Stimulated activated CD4-positive, alpha-beta T cell treated with anti-CD3 and anti-CD28 coated beads, TNF-alpha, amount 100 ng/mL, for 24 hours (primary cell): ENCODE measurements around the gene MYCN.
"Not testable (repeated sequence)": the region's sequence is repeated elsewhere in the genome, so short reads cannot be mapped to it uniquely, and the experiment has no call there.

ENCODE experiments used
- DNase-seq, 3 experiments: peaks; one replicate each; pipeline ENCODE4 v3.0.0-alpha.2; 2020; ENCODE audit warnings: low read depth in 3 of 3

Gene MYCN

DNA sequence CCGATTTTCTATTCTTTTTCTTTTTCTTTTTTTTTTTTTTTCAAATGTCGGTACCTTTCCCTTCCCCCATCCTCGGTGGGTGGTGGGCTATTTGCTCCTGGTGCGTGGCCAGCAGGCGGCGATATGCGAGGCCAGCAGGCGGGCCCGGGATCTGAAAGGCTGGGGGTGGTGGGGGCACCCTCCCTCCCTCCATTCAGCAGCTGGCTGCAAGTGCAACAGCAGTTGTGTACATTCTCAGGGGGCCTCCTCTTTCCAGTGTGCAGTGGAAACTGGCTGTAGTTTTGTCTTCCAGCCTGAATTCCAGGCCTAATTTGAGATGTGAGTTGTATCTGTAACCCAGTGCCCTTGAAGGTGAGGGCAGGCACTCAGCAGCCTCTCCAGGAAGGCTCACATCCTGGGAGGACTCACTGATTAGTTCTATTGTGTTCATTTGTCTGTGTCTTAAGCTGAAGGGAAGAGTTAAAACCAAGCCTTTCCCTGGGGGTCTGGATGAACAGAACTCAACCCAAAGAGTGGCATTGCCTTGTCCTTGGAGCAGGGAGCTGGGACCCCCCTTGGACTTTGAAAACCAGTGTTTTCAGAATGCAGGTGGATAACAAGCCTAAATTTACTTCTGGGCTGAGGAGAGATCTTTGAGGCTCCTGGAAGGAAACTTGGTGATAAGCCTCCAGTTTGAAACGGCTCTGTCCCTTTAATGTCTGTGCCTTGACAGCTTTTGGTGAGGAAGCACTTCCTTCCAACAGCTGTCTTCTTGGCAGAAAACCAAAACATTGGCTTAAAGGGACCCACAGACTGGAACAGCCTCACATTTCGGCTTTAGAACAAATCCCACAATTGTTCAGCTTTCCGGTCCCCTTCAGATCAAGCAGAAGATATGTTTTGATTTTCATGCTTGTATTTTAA, 3.3 kb downstream of the MYCN start:
- DNase-seq, result peak in 1 of 3 experiments; percentile 16

DNA sequence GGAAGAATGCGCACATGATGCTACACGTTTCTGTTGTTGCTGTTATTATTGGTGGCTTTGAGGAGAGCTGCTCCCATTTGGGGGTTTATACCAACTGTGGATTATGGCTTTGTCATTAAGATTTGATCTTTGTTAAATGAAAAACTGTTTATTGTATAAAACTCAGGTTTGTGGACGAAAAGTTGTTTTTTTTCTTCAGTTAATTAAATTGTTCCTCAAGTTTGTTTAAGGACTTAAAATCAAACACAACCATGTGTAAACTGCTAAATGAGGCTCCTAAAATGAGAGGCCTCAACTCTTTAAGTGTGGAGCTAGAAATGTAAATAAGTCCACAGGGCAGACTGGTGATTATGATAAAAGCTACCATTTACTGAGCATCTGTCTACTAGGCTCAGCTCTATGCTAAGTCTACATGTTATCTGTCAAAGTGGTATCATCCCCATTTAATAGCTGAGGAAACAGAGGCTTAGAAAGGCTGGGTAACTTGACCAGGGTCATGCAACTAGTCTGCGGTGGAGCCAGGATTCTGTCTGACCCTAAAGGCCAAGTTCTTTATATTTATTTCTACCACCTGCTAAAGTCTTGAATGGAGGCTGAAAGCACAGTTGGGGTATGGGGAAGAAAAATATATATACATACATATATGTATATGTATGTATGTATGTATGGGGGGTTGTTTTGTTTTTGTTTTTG, 4.1 kb downstream of the MYCN start:
- no peak for DNase-seq

DNA sequence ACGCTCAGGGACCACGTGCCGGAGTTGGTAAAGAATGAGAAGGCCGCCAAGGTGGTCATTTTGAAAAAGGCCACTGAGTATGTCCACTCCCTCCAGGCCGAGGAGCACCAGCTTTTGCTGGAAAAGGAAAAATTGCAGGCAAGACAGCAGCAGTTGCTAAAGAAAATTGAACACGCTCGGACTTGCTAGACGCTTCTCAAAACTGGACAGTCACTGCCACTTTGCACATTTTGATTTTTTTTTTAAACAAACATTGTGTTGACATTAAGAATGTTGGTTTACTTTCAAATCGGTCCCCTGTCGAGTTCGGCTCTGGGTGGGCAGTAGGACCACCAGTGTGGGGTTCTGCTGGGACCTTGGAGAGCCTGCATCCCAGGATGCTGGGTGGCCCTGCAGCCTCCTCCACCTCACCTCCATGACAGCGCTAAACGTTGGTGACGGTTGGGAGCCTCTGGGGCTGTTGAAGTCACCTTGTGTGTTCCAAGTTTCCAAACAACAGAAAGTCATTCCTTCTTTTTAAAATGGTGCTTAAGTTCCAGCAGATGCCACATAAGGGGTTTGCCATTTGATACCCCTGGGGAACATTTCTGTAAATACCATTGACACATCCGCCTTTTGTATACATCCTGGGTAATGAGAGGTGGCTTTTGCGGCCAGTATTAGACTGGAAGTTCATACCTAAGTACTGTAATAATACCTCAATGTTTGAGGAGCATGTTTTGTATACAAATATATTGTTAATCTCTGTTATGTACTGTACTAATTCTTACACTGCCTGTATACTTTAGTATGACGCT, 5.8 kb downstream of the MYCN start:
- DNase-seq, result no peak

DNA sequence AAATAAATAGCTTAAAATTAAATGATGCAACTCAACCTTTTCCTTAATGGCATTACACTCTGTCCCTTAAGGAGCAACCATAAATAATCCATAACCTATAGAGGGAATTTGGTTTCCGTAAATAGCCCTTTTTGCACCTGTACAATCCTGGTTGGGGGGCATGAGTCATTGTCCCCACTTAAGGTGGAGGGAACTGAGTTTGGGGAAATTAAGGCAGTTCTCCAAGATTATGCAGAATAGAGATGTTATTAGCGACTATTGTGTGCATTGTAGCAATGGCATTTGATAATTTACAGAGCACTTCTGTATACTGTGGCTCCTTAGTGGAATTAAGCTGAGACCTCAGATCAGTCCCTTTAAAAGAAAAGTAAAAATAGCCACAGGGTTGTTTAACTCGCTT, 6.6 kb downstream of the MYCN start:
- DNase-seq, result no peak

DNA sequence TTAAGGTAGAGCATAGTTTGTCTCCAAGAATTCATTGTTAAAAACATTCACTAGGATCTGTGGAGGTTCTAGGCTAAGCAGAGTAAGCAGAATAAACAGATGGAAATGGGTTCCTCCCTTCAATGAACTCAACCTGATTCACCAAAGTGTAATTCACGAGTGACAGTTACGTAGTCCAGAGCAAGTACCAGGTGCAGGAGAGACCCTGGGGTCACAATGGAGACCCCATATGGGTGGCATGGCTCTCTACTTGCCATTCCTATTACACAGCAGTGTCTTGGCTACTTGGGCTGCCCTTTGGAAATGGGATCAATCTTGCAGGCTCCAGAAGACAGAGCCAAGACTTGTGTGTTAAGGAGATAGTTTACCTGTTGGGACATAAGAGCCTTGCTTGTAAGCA, 7.1 kb downstream of the MYCN start:
- DNase-seq, result no peak

DNA sequence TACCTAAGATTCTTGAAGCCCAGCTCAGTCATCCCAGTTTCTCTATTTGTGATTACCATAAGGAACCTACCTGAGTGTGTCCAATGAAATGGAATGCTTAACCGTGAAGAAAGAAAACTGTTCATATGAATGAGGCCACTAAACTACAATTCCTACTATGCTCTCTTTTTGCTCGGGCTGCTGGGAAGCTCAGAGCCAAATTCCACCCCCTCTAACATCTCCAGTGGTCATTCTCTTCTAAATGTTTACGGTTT, 8.3 kb downstream of the MYCN start:
- no peak for DNase-seq

DNA sequence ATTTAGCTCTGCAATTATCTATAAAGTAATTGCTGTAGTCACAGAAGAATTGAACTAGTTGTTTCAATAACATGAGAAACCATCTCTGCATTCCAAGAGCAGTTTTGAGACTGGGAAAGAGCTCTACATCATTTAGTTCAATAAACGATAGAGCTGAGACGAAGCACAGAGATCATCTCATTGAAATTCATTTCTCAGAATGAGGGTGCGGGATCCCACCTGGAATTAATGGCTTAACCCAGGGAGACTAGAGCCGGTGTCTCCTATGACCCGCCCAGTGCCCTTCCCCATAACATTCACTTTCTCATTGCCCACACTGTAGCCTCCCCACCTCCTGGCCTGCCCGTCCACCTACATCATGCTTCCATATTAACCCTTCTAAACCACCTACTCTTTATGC, 8.8 kb downstream of the MYCN start:
- DNase-seq, result no peak

DNA sequence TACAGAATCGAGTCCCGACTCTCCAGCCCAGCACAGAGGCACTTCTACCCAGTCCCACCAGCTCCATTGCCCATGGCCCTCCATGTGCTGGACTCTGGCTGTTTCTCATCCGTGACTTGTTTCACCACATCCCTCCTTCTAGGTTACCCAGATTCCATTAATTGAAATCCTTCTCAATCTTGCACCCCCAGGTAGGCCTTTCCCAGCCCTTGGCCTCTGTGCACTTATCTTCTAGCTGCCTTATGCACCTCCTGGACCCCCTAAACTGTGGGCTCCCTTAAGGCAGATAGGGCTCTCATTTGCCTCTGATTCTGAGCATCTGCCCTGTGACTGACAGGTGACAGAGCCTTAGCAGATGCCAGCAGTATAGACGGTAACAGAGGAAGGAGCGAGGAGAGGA, 9.2 kb downstream of the MYCN start:
- no peak for DNase-seq

DNA sequence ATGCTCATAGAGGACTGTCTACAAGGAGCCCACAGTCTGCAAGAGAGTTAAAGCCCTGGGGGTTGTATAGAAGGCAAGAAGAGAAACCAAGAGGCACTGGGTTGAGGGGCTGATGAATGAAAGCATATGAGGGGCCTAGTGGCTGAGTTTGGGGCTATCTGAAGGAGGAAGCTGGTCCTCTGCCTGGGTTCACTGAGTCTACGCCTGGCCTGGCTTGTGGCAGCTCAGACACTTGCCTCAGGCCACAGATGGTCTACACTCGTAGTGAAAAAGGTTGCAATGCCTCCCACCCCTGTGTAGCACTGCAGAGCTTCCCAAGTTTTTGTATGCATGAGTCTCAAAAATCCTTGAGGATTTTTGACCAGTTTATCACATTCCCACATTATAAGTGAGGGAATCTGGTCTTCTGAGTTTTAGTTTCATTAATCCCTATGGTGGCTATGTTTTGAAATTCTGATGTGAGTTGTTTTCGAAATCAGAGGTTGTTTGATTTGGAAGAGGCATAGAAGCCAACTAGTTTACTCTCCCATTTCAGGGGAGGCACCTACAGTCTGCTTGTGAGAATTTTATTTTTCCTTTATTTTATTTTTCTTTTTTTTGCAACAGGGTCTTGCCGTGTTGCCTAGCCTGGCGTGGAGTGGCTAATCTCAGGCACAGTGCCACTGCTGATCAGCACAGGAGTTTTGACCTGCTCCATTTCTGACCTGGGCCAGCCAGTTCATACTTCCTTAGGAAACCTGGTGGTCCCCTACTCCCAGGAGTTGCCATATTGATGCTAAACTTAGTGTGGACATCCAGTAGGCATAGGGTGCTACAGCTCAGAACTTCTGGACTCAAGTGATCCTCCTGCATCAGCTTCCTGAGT, 10.0 kb downstream of the MYCN start:
- no peak for DNase-seq

DNA sequence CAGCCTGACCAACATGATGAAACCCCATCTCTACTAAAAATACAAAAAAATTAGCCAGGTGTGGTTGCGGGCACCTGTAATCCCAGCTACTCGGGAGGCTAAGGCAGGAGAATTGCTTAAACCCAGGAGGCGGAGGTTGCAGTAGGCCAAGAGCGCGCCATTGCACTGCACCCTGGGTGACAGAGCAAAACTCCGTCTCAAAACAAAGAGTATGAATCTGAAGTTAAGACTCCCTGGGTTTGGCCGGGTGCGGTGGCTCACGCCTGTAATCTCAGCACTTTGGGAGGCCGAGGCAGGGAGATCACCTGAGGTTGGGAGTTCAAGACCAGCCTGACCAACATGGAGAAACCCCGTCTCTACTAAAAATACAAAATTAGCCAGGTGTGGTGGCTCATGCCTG, 11.6 kb downstream of the MYCN start:
- not testable (repeated sequence) for DNase-seq

DNA sequence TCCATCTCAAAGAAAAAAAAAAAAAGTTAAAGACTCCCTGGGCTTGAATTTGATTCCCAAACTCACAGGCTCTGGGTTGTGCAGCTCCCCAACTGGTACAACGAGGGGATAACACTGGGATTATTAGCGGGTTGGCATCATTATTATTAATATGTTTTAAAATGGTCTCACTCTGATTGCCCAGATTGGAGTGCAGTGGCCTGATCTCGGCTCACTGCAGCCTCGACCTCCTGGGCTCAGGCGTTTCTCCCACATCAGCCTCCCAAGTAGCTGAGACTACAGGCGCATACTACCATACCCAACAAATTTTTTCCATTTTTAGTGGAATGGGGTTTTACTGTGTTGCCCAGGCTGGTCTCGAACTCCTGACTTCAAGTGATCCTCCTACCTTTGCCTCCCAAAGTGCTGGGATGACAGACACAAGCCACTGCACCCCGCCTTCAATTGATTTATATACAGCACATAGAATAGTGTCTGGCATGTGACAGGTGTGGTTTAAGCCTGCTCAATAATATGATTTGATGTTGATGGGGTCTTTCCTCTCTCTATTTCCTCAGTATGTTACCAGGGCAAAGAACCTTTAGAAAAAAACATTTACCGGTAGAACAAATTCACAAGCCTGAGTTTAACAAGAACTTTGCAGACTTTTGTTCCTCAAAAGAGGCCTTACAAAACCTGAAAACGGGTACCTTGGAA, 12.2 kb downstream of the MYCN start:
- DNase-seq, result no peak

DNA sequence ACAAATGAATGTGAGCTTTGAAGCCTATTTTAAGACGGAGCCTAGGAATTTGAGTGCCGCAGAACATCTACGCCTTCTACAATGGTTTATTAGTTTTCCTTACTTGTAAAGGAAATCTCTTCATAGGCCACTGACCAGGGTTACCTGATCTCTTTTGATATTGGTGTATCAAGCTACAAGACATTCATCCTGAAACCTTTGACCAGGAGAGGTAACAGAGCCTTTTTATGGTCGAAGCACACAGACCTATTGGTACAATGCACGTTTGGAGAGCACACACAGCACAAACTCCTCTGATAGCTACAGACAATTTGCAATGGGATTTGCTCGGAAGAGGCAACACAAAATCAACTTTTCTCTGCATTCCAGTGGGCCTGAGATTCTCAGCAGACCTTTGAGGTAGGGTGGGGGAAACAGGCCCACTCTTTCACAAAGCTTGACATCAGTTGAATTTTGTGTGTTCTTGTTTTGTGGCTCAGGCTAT, 12.8 kb downstream of the MYCN start:
- DNase-seq, result no peak

DNA sequence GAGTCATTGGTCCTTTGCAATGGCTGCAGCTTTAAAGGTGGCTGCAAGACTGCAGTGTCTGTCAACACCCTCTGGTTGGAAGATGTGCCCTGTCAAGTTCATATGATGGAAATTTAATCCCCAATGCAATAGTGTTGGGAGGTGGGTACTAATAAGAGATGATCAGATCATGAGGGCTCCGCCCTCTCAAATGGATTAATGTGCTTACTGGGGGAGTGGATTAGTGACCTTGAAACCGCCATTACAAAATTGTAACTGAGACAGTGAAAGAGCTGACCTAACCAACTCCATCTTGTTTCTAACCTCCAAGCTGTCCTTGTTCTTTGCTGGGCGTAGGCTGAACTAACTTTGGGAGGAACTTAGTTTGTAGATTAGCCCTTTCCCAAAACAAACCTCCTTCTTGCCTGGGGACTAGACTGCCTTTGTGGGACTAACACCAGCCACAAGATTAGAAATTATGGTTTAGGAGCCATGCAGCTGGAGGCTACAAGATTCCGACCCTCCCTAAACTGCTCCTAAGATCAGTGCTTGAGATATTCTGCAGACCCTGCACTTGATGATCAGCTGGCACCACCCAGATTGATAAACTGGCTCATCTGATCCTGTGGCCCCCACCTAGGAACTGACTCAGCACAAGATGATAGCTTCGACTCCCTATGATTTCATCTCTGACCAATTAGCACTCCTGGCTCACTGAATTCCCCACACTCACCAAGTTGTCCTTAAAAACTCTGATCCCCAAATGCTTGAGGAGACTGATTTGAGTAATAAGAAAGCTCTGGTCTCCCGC, 13.7 kb downstream of the MYCN start:
- DNase-seq, result no peak

DNA sequence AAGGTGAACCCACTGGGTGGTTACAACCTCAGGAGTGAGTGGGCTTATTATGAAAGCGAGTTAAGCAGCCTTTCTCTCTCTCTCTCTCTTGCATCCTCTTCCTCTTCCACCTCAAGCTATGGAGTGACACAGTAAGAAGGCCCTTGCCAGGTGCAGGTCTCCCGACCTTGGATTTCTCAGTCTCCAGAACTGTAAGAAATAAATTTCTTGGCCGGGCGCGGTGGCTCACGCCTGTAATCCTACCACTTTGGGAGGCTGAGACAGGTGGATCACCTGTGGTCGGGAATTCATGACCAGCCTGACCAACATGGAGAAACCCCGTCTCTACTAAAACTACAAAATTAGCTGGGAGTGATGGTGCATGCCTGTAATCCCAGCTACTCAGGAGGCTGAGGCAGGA, 14.4 kb downstream of the MYCN start:
- DNase-seq, result no peak

DNA sequence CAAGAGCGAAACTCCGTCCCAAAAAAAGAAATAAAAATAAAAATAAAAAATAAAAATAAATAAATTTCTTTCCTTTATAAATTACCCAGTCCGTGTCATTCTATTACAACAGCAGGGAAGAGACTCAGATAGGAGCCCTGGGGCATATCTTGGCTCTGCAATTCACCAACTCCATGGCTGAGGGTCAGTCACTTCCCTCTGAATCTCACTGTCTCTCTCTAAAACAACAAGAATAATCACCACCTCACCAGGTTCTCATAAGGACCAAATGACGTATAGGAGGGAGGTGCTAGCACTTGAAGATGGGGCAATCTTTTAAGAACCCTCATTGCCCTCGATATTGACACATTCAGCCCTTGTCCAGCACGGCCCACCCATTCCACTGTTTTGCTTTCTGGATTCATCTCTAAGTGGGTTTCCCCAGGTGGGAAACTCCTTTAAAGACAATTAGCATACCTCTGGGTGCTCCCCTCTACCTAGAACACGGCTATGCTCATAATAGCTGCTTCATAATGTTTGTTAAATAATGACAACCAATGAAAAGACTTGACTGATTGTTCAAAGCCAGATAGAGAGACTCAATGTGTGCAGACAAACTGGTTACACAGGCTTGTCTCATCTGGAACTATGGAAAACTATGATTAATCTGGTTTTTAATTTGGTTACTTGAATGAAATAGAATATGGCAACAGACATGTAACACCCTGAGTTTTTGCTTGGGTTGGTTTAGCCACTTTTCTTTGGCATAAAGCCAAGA, 15.1 kb downstream of the MYCN start:
- no peak for DNase-seq

DNA sequence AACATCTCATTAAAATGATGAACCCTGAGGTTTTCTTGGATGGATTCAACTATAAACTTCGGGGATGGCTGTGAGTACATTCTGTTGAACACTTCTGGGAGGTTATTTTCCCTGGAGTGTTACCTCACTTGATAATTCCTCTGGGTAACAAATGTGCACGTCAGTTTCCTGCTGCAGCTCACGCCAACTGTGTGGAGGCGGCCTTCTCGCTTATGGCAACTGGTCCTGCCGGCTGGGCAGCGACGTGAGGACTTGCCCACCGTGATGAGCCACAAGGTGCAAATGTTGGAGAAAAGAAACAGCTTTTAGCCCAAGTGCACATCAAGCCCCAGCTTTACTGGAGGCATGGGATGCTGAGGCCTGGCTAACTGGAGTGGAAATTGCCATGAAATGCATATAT, 15.9 kb downstream of the MYCN start:
- DNase-seq, result no peak

DNA sequence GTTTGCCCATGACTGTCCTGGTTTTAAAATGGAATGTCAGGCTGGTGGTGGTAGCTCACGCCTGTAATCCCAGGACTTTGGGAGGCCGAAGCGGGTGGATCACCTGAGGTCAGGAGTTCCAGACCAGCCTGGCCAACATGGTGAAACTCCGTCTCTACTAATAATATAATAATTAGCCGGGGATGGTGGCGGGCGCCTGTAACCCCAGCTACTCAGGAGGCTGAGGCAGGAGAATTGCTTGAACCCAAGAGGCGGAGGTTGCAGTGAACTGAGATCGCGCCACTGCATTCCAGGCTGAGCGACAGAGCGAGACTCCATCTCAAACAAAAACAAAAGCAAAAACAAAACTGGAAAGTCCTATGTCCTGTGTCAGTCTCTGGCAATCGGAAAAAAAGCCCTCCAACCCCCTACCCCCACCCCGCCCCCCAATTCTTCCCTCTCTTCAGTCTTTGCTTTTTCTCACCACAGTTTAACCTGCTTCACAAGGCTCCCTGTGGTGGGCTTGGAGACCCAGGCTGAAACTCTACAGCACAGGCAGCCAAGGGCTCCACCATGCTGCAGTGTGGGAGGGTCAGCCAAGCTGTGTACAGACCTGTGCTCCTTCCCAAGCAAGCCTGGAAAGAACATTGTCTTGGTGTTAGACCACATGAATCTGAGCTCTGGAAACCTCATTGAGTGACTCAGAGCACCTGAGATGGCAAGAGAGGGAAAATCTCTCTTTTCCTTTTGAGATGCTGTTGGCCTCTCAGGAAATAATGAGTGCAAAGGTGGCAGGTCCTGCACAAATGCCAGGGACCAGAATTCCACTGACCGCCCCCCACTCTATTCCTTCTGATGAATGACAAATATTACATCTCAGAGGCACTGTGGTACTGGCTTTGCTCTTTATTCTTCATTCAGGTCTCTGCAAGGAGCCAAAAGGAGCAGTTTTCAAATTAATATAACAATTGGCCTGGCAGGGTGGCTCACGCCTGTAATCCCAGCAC, 16.7 kb downstream of the MYCN start:
- DNase-seq, result no peak
